HepG2 (cell line): ENCODE results near the gene CKAP2L. TPM values are rescaled to one million over a fixed set of nuclear protein-coding genes. Genes with fewer than 3 reads are reported as not detected.
A peak's percentile ranks its signal among the peaks of the same experiment; 100 is the strongest.

Source experiments
- ADNP ChIP-seq: sonication (generic); formaldehyde crosslinking; IDR thresholded peaks from 2 replicates; pipeline ENCODE4 v1.4.0; 2020; ENCODE audit warnings: missing genetic modification reagents
- HNF4G ChIP-seq, 2 experiments: sonication (generic) in 1 of 2; formaldehyde crosslinking in 1 of 2; IDR thresholded peaks; 2 replicates each; pipeline versions ENCODE4 v1.4.0 to v1.6.1; 2011 to 2020; ENCODE audit warnings: borderline replicate concordance in 2 of 2, low read depth in 2 of 2, mild to moderate bottlenecking in 2 of 2, low read length in 1 of 2, missing genetic modification reagents in 1 of 2, moderate library complexity in 1 of 2
- RELA ChIP-seq: sonication (generic); formaldehyde crosslinking; IDR thresholded peaks from 2 replicates; pipeline ENCODE4 v1.4.0; 2020; ENCODE audit warnings: missing genetic modification reagents
- SP140L ChIP-seq: sonication (generic); formaldehyde crosslinking; IDR thresholded peaks from 2 replicates; pipeline ENCODE4 v1.4.0; 2020; ENCODE audit warnings: missing genetic modification reagents, borderline replicate concordance
- SSRP1 ChIP-seq: IDR thresholded peaks from 2 replicates; pipeline ENCODE4 v1.6.1; 2016; ENCODE audit warnings: control low read depth
- U2AF2 ChIP-seq: fragments of 200-400 bp; formaldehyde crosslinking; IDR thresholded peaks from 2 replicates; pipeline ENCODE4 v1.6.1; 2017; ENCODE audit warnings: low read depth, mild to moderate bottlenecking, low read length
- ZNF512B ChIP-seq: sonication (generic); formaldehyde crosslinking; IDR thresholded peaks from 2 replicates; pipeline ENCODE4 v1.5.1; 2020; ENCODE audit warnings: missing genetic modification reagents, mild to moderate bottlenecking, borderline replicate concordance
- ZNF570 ChIP-seq: sonication (generic); formaldehyde crosslinking; IDR thresholded peaks from 2 replicates; pipeline ENCODE4 v1.4.0; 2020; ENCODE audit warnings: mild to moderate bottlenecking, missing genetic modification reagents, borderline replicate concordance
- ZNF644 ChIP-seq: IDR thresholded peaks from 2 replicates; pipeline ENCODE4 v1.6.1; 2016; ENCODE audit warnings: low read depth
- polyA plus RNA-seq, 8 experiments: library from polyadenylated mRNA; depleted of rRNA in 3 of 8; stranded (reverse) in 7 of 8; unstranded in 1 of 8; fragments of >200 nt; fragmentation: Illumina TruSeq in 4 of 8; extraction: Trizol in 4 of 8; gene quantifications; 2 replicates each; pipeline versions ENCODE4 v1.2.1 to v1.2.3, GENCODE V29; 2011 to 2016; ENCODE audit warnings: low read depth in 4 of 8, missing spikeins in 1 of 8, mixed read lengths in 1 of 8; ENCODE audit not compliant: insufficient read depth in 1 of 8
- total RNA-seq, 5 experiments: library from RNA; depleted of rRNA; stranded (reverse); fragments of >200 nt; fragmentation: Illumina TruSeq; extraction: Trizol; gene quantifications; 2 replicates each; pipeline ENCODE4 v1.2.3, GENCODE V29; 2016; ENCODE audit warnings: low read depth in 1 of 5
- TF ChIP-seq, protein P1 (sequence below): IDR thresholded peaks from 2 replicates; pipeline ENCODE4 v1.6.1; 2018; ENCODE audit warnings: missing genetic modification reagents
- TF ChIP-seq, protein P2 (sequence below): sonication (generic); formaldehyde crosslinking; IDR thresholded peaks from 2 replicates; pipeline ENCODE4 v1.5.0; 2020; ENCODE audit warnings: mild to moderate bottlenecking, missing genetic modification reagents, borderline replicate concordance
- TF ChIP-seq, protein P3 (sequence below): sonication (generic); formaldehyde crosslinking; IDR thresholded peaks from 2 replicates; pipeline ENCODE4 v1.4.0; 2020; ENCODE audit warnings: missing genetic modification reagents, mild to moderate bottlenecking, borderline replicate concordance

Gene CKAP2L
- total and polyA plus RNA-seq, 2 of the 13 experiments (the other 11 are each of a cell fraction or from before 2014, with no cell fraction given) = 7.1 to 9.5 TPM

- no peak for TF ChIP-seq U2AF2
- TF ChIP-seq, protein P1, sequence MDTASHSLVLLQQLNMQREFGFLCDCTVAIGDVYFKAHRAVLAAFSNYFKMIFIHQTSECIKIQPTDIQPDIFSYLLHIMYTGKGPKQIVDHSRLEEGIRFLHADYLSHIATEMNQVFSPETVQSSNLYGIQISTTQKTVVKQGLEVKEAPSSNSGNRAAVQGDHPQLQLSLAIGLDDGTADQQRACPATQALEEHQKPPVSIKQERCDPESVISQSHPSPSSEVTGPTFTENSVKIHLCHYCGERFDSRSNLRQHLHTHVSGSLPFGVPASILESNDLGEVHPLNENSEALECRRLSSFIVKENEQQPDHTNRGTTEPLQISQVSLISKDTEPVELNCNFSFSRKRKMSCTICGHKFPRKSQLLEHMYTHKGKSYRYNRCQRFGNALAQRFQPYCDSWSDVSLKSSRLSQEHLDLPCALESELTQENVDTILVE (CRISPR knock-in tag) = peak; percentile 54; the same call in 1 of the 2 replicates
- TF ChIP-seq ZNF644 = no peak
- no peak for TF ChIP-seq RELA (CRISPR knock-in tag)
- TF ChIP-seq, protein P2, sequence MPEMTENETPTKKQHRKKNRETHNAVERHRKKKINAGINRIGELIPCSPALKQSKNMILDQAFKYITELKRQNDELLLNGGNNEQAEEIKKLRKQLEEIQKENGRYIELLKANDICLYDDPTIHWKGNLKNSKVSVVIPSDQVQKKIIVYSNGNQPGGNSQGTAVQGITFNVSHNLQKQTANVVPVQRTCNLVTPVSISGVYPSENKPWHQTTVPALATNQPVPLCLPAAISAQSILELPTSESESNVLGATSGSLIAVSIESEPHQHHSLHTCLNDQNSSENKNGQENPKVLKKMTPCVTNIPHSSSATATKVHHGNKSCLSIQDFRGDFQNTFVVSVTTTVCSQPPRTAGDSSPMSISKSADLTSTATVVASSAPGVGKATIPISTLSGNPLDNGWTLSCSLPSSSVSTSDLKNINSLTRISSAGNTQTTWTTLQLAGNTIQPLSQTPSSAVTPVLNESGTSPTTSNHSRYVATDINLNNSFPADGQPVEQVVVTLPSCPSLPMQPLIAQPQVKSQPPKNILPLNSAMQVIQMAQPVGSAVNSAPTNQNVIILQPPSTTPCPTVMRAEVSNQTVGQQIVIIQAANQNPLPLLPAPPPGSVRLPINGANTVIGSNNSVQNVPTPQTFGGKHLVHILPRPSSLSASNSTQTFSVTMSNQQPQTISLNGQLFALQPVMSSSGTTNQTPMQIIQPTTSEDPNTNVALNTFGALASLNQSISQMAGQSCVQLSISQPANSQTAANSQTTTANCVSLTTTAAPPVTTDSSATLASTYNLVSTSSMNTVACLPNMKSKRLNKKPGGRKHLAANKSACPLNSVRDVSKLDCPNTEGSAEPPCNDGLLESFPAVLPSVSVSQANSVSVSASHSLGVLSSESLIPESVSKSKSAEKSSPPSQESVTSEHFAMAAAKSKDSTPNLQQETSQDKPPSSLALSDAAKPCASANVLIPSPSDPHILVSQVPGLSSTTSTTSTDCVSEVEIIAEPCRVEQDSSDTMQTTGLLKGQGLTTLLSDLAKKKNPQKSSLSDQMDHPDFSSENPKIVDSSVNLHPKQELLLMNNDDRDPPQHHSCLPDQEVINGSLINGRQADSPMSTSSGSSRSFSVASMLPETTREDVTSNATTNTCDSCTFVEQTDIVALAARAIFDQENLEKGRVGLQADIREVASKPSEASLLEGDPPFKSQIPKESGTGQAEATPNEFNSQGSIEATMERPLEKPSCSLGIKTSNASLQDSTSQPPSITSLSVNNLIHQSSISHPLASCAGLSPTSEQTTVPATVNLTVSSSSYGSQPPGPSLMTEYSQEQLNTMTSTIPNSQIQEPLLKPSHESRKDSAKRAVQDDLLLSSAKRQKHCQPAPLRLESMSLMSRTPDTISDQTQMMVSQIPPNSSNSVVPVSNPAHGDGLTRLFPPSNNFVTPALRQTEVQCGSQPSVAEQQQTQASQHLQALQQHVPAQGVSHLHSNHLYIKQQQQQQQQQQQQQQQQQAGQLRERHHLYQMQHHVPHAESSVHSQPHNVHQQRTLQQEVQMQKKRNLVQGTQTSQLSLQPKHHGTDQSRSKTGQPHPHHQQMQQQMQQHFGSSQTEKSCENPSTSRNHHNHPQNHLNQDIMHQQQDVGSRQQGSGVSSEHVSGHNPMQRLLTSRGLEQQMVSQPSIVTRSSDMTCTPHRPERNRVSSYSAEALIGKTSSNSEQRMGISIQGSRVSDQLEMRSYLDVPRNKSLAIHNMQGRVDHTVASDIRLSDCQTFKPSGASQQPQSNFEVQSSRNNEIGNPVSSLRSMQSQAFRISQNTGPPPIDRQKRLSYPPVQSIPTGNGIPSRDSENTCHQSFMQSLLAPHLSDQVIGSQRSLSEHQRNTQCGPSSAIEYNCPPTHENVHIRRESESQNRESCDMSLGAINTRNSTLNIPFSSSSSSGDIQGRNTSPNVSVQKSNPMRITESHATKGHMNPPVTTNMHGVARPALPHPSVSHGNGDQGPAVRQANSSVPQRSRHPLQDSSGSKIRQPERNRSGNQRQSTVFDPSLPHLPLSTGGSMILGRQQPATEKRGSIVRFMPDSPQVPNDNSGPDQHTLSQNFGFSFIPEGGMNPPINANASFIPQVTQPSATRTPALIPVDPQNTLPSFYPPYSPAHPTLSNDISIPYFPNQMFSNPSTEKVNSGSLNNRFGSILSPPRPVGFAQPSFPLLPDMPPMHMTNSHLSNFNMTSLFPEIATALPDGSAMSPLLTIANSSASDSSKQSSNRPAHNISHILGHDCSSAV = no peak
- TF ChIP-seq ZNF570 (CRISPR knock-in tag) = no peak
- no peak for TF ChIP-seq ZNF512B (CRISPR knock-in tag)
- peak; percentile 74; the same call in 1 of the 2 replicates for TF ChIP-seq SSRP1
- TF ChIP-seq HNF4G (IDR thresholded peaks at IDR 0.05; ENCODE audit: borderline replicate concordance, low read depth, low read length) = no peak
- TF ChIP-seq HNF4G (CRISPR knock-in tag; IDR thresholded peaks at IDR 0.05; ENCODE audit: borderline replicate concordance, low read depth) = no peak
- TF ChIP-seq, protein P3, sequence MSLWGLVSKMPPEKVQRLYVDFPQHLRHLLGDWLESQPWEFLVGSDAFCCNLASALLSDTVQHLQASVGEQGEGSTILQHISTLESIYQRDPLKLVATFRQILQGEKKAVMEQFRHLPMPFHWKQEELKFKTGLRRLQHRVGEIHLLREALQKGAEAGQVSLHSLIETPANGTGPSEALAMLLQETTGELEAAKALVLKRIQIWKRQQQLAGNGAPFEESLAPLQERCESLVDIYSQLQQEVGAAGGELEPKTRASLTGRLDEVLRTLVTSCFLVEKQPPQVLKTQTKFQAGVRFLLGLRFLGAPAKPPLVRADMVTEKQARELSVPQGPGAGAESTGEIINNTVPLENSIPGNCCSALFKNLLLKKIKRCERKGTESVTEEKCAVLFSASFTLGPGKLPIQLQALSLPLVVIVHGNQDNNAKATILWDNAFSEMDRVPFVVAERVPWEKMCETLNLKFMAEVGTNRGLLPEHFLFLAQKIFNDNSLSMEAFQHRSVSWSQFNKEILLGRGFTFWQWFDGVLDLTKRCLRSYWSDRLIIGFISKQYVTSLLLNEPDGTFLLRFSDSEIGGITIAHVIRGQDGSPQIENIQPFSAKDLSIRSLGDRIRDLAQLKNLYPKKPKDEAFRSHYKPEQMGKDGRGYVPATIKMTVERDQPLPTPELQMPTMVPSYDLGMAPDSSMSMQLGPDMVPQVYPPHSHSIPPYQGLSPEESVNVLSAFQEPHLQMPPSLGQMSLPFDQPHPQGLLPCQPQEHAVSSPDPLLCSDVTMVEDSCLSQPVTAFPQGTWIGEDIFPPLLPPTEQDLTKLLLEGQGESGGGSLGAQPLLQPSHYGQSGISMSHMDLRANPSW (CRISPR knock-in tag) = no peak
- no peak for TF ChIP-seq SP140L (CRISPR knock-in tag)
- no peak for TF ChIP-seq ADNP (CRISPR knock-in tag)
Measured at GRCh38 chr2:112749755-112750559, 14.5 kb downstream of the CKAP2L start (continued).
